IPS-NIHi11 (cell line): ENCODE measurements around the gene PLD1.
"Not testable (repeated sequence)": the region's sequence is repeated elsewhere in the genome, so short reads cannot be mapped to it uniquely, and the experiment has no call there.

Source experiments
- DNase-seq: peaks from one replicate; pipeline ENCODE4 v3.0.0; 2012; ENCODE audit warnings: mixed read lengths, low spot score

PLD1 gene

GRCh38 chr3:171694888-171695287 is 115.4 kb downstream of the PLD1 start:
- no peak for DNase-seq

GRCh38 chr3:171692551-171692950 is 117.7 kb downstream of the PLD1 start:
- DNase-seq, result not testable (repeated sequence)

GRCh38 chr3:171691485-171691884 is 118.8 kb downstream of the PLD1 start:
- DNase-seq, result no peak

- DNase-seq, result no peak
These were observed 120.0 kb downstream of the PLD1 start for GRCh38 chr3:171690281-171690680.

- DNase-seq, result no peak
These were observed 121.7 kb downstream of the PLD1 start for GRCh38 chr3:171688593-171688992.

- no peak for DNase-seq
These were observed 122.3 kb downstream of the PLD1 start for GRCh38 chr3:171688002-171688401.

- no peak for DNase-seq
These were observed 122.7 kb downstream of the PLD1 start for GRCh38 chr3:171687581-171687980.

- no peak for DNase-seq
These were observed 123.2 kb downstream of the PLD1 start for GRCh38 chr3:171687064-171687463.

GRCh38 chr3:171685116-171685895 is 125.0 kb downstream of the PLD1 start:
- no peak for DNase-seq

GRCh38 chr3:171684221-171684620 is 126.1 kb downstream of the PLD1 start:
- DNase-seq, result no peak

GRCh38 chr3:171682743-171683142 is 127.5 kb downstream of the PLD1 start:
- DNase-seq, result no peak

GRCh38 chr3:171680726-171681411 is 129.4 kb downstream of the PLD1 start:
- no peak for DNase-seq

GRCh38 chr3:171678971-171679492 is 131.3 kb downstream of the PLD1 start:
- no peak for DNase-seq

- DNase-seq, result no peak
These were observed 132.6 kb downstream of the PLD1 start for GRCh38 chr3:171677706-171678105.

GRCh38 chr3:171676601-171677175 is 133.6 kb downstream of the PLD1 start:
- no peak for DNase-seq

GRCh38 chr3:171673951-171674350 is 136.3 kb downstream of the PLD1 start:
- DNase-seq, result no peak

GRCh38 chr3:171672538-171672937 is 137.7 kb downstream of the PLD1 start:
- no peak for DNase-seq

- no peak for DNase-seq
These were observed 138.2 kb downstream of the PLD1 start for GRCh38 chr3:171672124-171672523.

GRCh38 chr3:171671709-171672108 is 138.6 kb downstream of the PLD1 start:
- DNase-seq, result no peak

GRCh38 chr3:171666516-171666915 is 143.8 kb downstream of the PLD1 start:
- no peak for DNase-seq

- DNase-seq, result no peak
These were observed 146.5 kb downstream of the PLD1 start for GRCh38 chr3:171663805-171664204.

GRCh38 chr3:171661484-171661883 is 148.8 kb downstream of the PLD1 start:
- no peak for DNase-seq

- DNase-seq, result no peak
These were observed 150.1 kb downstream of the PLD1 start for GRCh38 chr3:171660188-171660587.
